Transverse colon (tissue), 4 donors: ENCODE results near the gene IFNGR2. TPM values are rescaled to one million over a fixed set of nuclear protein-coding genes. Genes with fewer than 3 reads are reported as not detected.

Experiments used
- DNase-seq: peaks from one replicate; pipeline ENCODE4 v3.0.0-alpha.2; 2019
- H3K27ac ChIP-seq, 4 donors: fragments of 200-600 bp; sonication (generic); 2 replicates each; pipeline ENCODE4 v1.5.1; 2016 to 2018; ENCODE audit warnings: inconsistent platforms in 4 of 4
- H3K27me3 ChIP-seq: fragments of 200-600 bp; sonication (generic); 2 replicates; pipeline ENCODE4 v1.5.1; 2017; ENCODE audit warnings: inconsistent platforms
- H3K36me3 ChIP-seq, 4 donors: fragments of 200-600 bp; sonication (generic); 2 replicates each; pipeline ENCODE4 v1.5.1; 2017 to 2019; ENCODE audit warnings: inconsistent platforms in 4 of 4
- H3K4me1 ChIP-seq, 4 donors: fragments of 200-600 bp; sonication (generic); 2 replicates each; pipeline ENCODE4 v1.5.1; 2017 to 2020; ENCODE audit warnings: inconsistent platforms in 4 of 4
- H3K4me3 ChIP-seq, 4 donors: fragments of 200-600 bp; sonication (generic); 1 replicate in 1 of 4; 2 replicates in 3 of 4; pipeline versions ENCODE4 v1.5.1 to v1.6.1; 2017 to 2019; ENCODE audit warnings: inconsistent platforms in 4 of 4
- H3K9me3 ChIP-seq, 2 donors: fragments of 200-600 bp; sonication (generic); 2 replicates each; pipeline ENCODE4 v1.5.1; 2017 to 2019; ENCODE audit warnings: inconsistent platforms in 2 of 2
- EP300 ChIP-seq: sonication (generic); formaldehyde crosslinking; IDR thresholded peaks from one replicate; pipeline ENCODE4 v1.6.1; 2017; ENCODE audit warnings: antibody characterized with exemption, low read depth
- POLR2A ChIP-seq: fragments of 450-650 bp; IDR thresholded peaks from one replicate; pipeline ENCODE4 v1.6.1; 2016; ENCODE audit warnings: antibody characterized with exemption, mild to moderate bottlenecking, moderate library complexity
- POLR2AphosphoS5 ChIP-seq, 3 donors: sonication (generic); formaldehyde crosslinking; IDR thresholded peaks; one replicate each; pipeline ENCODE4 v1.6.1; 2016; ENCODE audit warnings: antibody characterized with exemption in 3 of 3
- WGBS, 2 donors: methylation state at CpG; one replicate each; pipeline ENCODE4 v1.1.5; 2018; ENCODE audit warnings: low coverage in 1 of 2; 5-methylcytosine and 5-hydroxymethylcytosine counted together
- in situ Hi-C, 4 donors: fragments of 200-750 bp; cut with MboI; loops; one replicate each; pipeline versions ENCODE4 v1.15.0 to v1.15.1; 2017; ENCODE audit warnings: low sequenced_read_pairs in 3 of 4, low pct_ligation_motif_present in 1 of 4, low pct_unique_long_range_greater_than_20kb in 1 of 4
- intact Hi-C: fragments of 100-400 bp; cut with DNase I; formaldehyde crosslinking; loops from one replicate; pipeline ENCODE4 v1.15.1; 2023; ENCODE audit warnings: low total_unique reads
- total RNA-seq, 4 donors: library from RNA; depleted of rRNA; stranded (reverse); fragments of >200 nt; gene quantifications; one replicate each; pipeline ENCODE4 v1.1.0, GENCODE V29; 2016
- TF ChIP-seq, protein P1 (sequence below), 5 experiments: fragments of 200-600 bp in 3 of 5; fragments of 450-650 bp in 2 of 5; sonication (generic) in 3 of 5; IDR thresholded peaks; 1 replicate in 2 of 5; 2 replicates in 3 of 5; pipeline ENCODE4 v1.5.1; 2016 to 2017; ENCODE audit warnings: antibody characterized with exemption in 5 of 5, inconsistent platforms in 3 of 5, mild to moderate bottlenecking in 2 of 5, moderate library complexity in 1 of 5

Gene IFNGR2
- total RNA-seq, 4 donors from 2014 or later: 40.8 to 131 (median 76.6) TPM

DNA sequence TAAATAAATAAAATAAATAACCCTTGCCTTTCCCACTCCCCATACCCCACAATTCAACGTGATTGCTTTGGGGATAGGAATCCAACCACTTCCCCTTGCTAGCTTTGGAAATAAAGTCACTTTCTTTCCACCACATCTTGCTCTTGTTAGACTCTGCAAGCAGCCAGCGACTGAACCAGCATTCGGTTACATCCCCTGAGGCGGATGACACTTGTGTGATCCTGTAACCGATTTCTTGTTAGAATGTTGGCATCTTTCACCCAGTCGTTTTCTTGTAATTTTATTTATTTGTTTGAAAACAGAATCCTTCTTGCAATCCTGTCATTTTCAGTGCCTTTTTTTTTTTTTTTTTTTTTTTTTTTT is 1.6 kb upstream of the IFNGR2 start:
- no peak for DNase-seq
- Histone ChIP-seq H3K36me3 (no peaks in the 10 kb centered on the region), H3K27me3 (no peaks in the 10 kb centered on the region), H3K27ac (peak overlapping the region; percentile 6 to 98 (median 94)), H3K4me3 (no peak overlapping the region), H3K4me1 (peaks cover 14 to 35% (median 24%) of the 10 kb centered on the region in 4 donors), H3K9me3 (no peaks in the 10 kb centered on the region)
- intact Hi-C loops: no loop called here
- in situ Hi-C loops: no loop called here
- WGBS, 2 donors: 70 to 81% methylated on average over 2 to 6 of the region's 6 CpGs
- no peak for TF ChIP-seq POLR2AphosphoS5 (IDR thresholded peaks at IDR 0.05)
- TF ChIP-seq EP300: no peak
- no peak for TF ChIP-seq POLR2A
- TF ChIP-seq, protein P1, sequence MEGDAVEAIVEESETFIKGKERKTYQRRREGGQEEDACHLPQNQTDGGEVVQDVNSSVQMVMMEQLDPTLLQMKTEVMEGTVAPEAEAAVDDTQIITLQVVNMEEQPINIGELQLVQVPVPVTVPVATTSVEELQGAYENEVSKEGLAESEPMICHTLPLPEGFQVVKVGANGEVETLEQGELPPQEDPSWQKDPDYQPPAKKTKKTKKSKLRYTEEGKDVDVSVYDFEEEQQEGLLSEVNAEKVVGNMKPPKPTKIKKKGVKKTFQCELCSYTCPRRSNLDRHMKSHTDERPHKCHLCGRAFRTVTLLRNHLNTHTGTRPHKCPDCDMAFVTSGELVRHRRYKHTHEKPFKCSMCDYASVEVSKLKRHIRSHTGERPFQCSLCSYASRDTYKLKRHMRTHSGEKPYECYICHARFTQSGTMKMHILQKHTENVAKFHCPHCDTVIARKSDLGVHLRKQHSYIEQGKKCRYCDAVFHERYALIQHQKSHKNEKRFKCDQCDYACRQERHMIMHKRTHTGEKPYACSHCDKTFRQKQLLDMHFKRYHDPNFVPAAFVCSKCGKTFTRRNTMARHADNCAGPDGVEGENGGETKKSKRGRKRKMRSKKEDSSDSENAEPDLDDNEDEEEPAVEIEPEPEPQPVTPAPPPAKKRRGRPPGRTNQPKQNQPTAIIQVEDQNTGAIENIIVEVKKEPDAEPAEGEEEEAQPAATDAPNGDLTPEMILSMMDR (IDR thresholded peaks at IDR 0.05): no peak

- intact Hi-C loops (no loop called here), in situ Hi-C loops (no loop called here)
- peak overlapping the region; percentile 94 to 99 (median 96) for H3K27ac ChIP-seq
- no peaks in the 10 kb centered on the region for H3K36me3 ChIP-seq
- 49 to 66% methylated on average over 14 to 45 of the region's 45 CpGs for WGBS, 2 donors
- peak; percentile 65 for DNase-seq
- TF ChIP-seq POLR2AphosphoS5 (IDR thresholded peaks at IDR 0.05) (peak in 2 of 3 donors; percentile 56 to 63), POLR2A (peak; percentile 52)
- TF ChIP-seq, protein P1 (IDR thresholded peaks at IDR 0.05): no peak
- peaks cover 14 to 41% (median 24%) of the 10 kb centered on the region in 4 donors for H3K4me1 ChIP-seq
- H3K27me3 ChIP-seq: no peaks in the 10 kb centered on the region
- H3K4me3 ChIP-seq: peak overlapping the region; percentile 70 to 88 (median 78)
- no peaks in the 10 kb centered on the region for H3K9me3 ChIP-seq
Measured at GRCh38 chr21:33402001-33402979, 923 bp upstream of the IFNGR2 start.

- H3K4me1 ChIP-seq: peaks cover 14 to 44% (median 24%) of the 10 kb centered on the region in 4 donors
- TF ChIP-seq POLR2AphosphoS5 (IDR thresholded peaks at IDR 0.05) (peak in 2 of 3 donors; percentile 22 to 66), EP300 (no peak), POLR2A (peak; percentile 84)
- TF ChIP-seq, protein P1 (IDR thresholded peaks at IDR 0.05): peak in 2 of 5 experiments; percentile 16 to 18
- intact Hi-C loops: no loop called here
- H3K9me3 ChIP-seq: no peaks in the 10 kb centered on the region
- in situ Hi-C loops: no loop called here
- H3K4me3 ChIP-seq: peak overlapping the region; percentile 70 to 88 (median 78)
- DNase-seq: peak; percentile 66
- no peaks in the 10 kb centered on the region for H3K27me3 ChIP-seq
- H3K27ac ChIP-seq: peak overlapping the region; percentile 94 to 99 (median 96)
- H3K36me3 ChIP-seq: no peaks in the 10 kb centered on the region
- WGBS, 2 donors: 0 to 4% methylated on average over 4 to 39 of the region's 47 CpGs
Measured at GRCh38 chr21:33403786-33404585, 773 bp downstream of the IFNGR2 start.

GRCh38 chr21:33406493-33406892 is 3.3 kb downstream of the IFNGR2 start:
- H3K4me3 ChIP-seq: no peak overlapping the region
- 40 to 62% methylated on average over 4 to 5 of the region's 5 CpGs for WGBS, 2 donors
- no peaks in the 10 kb centered on the region for H3K36me3 ChIP-seq
- TF ChIP-seq POLR2AphosphoS5 (IDR thresholded peaks at IDR 0.05): no peak
- TF ChIP-seq POLR2A: no peak
- TF ChIP-seq EP300: no peak
- TF ChIP-seq, protein P1 (IDR thresholded peaks at IDR 0.05): no peak
- intact Hi-C loops (no loop called here), in situ Hi-C loops (no loop called here)
- H3K27ac ChIP-seq: peak overlapping the region in 2 of 4 donors; percentile 30 to 98
- H3K9me3 ChIP-seq: no peaks in the 10 kb centered on the region
- peaks cover 14 to 58% (median 32%) of the 10 kb centered on the region in 4 donors for H3K4me1 ChIP-seq
- no peaks in the 10 kb centered on the region for H3K27me3 ChIP-seq
- no peak for DNase-seq
